CD14-positive monocyte (primary cell): Measurements from ENCODE around the gene TRABD. TPM values are rescaled to one million over a fixed set of nuclear protein-coding genes. Genes with fewer than 3 reads are reported as not detected.
A peak's percentile ranks its signal among the peaks of the same experiment; 100 is the strongest.

ENCODE experiments used
- DNase-seq, 3 donors: peaks; one replicate each; pipeline ENCODE4 v3.0.0-alpha.2; 2011 to 2022
- H2AFZ ChIP-seq: 2 replicates; pipeline ENCODE4 v1.6.0; 2012; ENCODE audit warnings: mild to moderate bottlenecking, low read depth, low read length, inconsistent platforms; ENCODE audit not compliant: insufficient read depth, poor library complexity, severe bottlenecking
- H3K27ac ChIP-seq, 2 donors: 1 replicate in 1 of 2; 2 replicates in 1 of 2; pipeline ENCODE4 v1.5.1; 2012 to 2013; ENCODE audit warnings: low read length in 2 of 2, control low read depth in 1 of 2, inconsistent platforms in 1 of 2, low read depth in 1 of 2, mild to moderate bottlenecking in 1 of 2
- H3K27me3 ChIP-seq, 2 donors: one replicate each; pipeline versions ENCODE4 v1.6.0 to v1.6.1; 2011 to 2013; ENCODE audit warnings: low read length in 2 of 2; ENCODE audit not compliant: control insufficient read depth in 2 of 2, insufficient read depth in 2 of 2
- H3K36me3 ChIP-seq, 2 donors: replicated peaks in 1 of 2; 1 replicate in 1 of 2; 2 replicates in 1 of 2; pipeline versions ENCODE4 v1.5.1 to v1.6.1; 2012 to 2013; ENCODE audit warnings: low read length in 2 of 2, control low read depth in 1 of 2, inconsistent platforms in 1 of 2, mild to moderate bottlenecking in 1 of 2; ENCODE audit not compliant: insufficient read depth in 2 of 2, control insufficient read depth in 1 of 2
- H3K4me1 ChIP-seq, 2 donors: 1 replicate in 1 of 2; 2 replicates in 1 of 2; pipeline versions ENCODE4 v1.5.1 to v1.6.1; 2012 to 2013; ENCODE audit warnings: low read length in 2 of 2, control low read depth in 1 of 2, inconsistent platforms in 1 of 2, mild to moderate bottlenecking in 1 of 2, moderate library complexity in 1 of 2; ENCODE audit not compliant: insufficient read depth in 2 of 2, control insufficient read depth in 1 of 2
- H3K4me2 ChIP-seq: replicated peaks from 2 replicates; pipeline ENCODE3; 2012; ENCODE audit warnings: low read length, moderate library complexity, mild to moderate bottlenecking; ENCODE audit not compliant: poor library complexity, severe bottlenecking; ENCODE audit errors: extremely low read depth
- H3K4me3 ChIP-seq, 3 experiments: fragments of 200-600 bp in 1 of 3; sonication (generic) in 1 of 3; replicated peaks in 1 of 3; 1 replicate in 2 of 3; 2 replicates in 1 of 3; pipeline ENCODE4 v1.5.1; 2011 to 2013; ENCODE audit warnings: low read length in 3 of 3, mild to moderate bottlenecking in 3 of 3, control low read depth in 2 of 3, low read depth in 2 of 3, inconsistent platforms in 1 of 3, moderate library complexity in 1 of 3
- H3K79me2 ChIP-seq: 2 replicates; pipeline ENCODE4 v1.6.0; 2012; ENCODE audit warnings: mild to moderate bottlenecking, control low read depth, inconsistent platforms, low read length, moderate library complexity; ENCODE audit not compliant: insufficient read depth
- H3K9ac ChIP-seq: 2 replicates; pipeline ENCODE4 v1.6.0; 2017; ENCODE audit warnings: low read length, mild to moderate bottlenecking; ENCODE audit not compliant: insufficient read depth, poor library complexity, severe bottlenecking
- H3K9me3 ChIP-seq, 2 donors: replicated peaks in 1 of 2; 1 replicate in 1 of 2; 2 replicates in 1 of 2; pipeline versions ENCODE4 v1.5.1 to v1.6.1; 2012 to 2013; ENCODE audit warnings: low read length in 2 of 2, control low read depth in 1 of 2; ENCODE audit not compliant: control insufficient read depth in 1 of 2, insufficient read depth in 1 of 2
- H4K20me1 ChIP-seq: 2 replicates; pipeline ENCODE4 v1.6.0; 2012; ENCODE audit warnings: mild to moderate bottlenecking, low read length, control low read depth, moderate library complexity; ENCODE audit not compliant: insufficient read depth
- H3K27ac Mint-ChIP-seq, 7 donors: one replicate each; pipeline ENCODE4 v1.8.0; 2020; ENCODE audit warnings: mild to moderate bottlenecking in 7 of 7, mixed read lengths in 7 of 7, moderate library complexity in 6 of 7, inconsistent platforms in 2 of 7
- H3K27me3 Mint-ChIP-seq, 3 donors: one replicate each; pipeline ENCODE4 v1.8.0; 2021 to 2022; ENCODE audit warnings: low read depth in 3 of 3, mild to moderate bottlenecking in 3 of 3, mixed read lengths in 3 of 3, moderate library complexity in 3 of 3, inconsistent platforms in 1 of 3
- H3K36me3 Mint-ChIP-seq, 2 donors: one replicate each; pipeline ENCODE4 v1.8.0; 2020; ENCODE audit warnings: mixed read lengths in 2 of 2, inconsistent platforms in 1 of 2, mild to moderate bottlenecking in 1 of 2
- H3K4me1 Mint-ChIP-seq: one replicate; pipeline ENCODE4 v1.8.0; 2020; ENCODE audit warnings: mild to moderate bottlenecking, mixed read lengths
- H3K4me3 Mint-ChIP-seq, 2 donors: one replicate each; pipeline ENCODE4 v1.8.0; 2020; ENCODE audit warnings: mild to moderate bottlenecking in 2 of 2, mixed read lengths in 2 of 2, moderate library complexity in 1 of 2
- H3K9me3 Mint-ChIP-seq, 7 donors: one replicate each; pipeline ENCODE4 v1.8.0; 2020 to 2022; ENCODE audit warnings: mixed read lengths in 7 of 7, mild to moderate bottlenecking in 6 of 7, moderate library complexity in 6 of 7, inconsistent platforms in 2 of 7
- CTCF ChIP-seq: fragments of 200-600 bp; IDR thresholded peaks from one replicate; pipeline ENCODE4 v1.8.0; 2022; ENCODE audit warnings: antibody characterized with exemption, mild to moderate bottlenecking
- WGBS: methylation state at CpG from one replicate; pipeline ENCODE4 v1.1.5; 2013; ENCODE audit warnings: missing lambda C conversion rate; ENCODE audit not compliant: insufficient coverage; 5-methylcytosine and 5-hydroxymethylcytosine counted together
- intact Hi-C, 2 donors: fragments of 100-400 bp; cut with micrococcal nuclease; formaldehyde crosslinking; loops; one replicate each; pipeline versions ENCODE4 v1.15.0 to v1.15.1; 2023
- polyA plus RNA-seq, 3 donors: library from polyadenylated mRNA; depleted of rRNA in 1 of 3; unstranded in 2 of 3; stranded (reverse) in 1 of 3; fragments of 300-500 nt in 2 of 3; fragments of >200 nt in 1 of 3; fragmentation: Illumina TruSeq in 2 of 3; gene quantifications; 1 replicate in 2 of 3; 2 replicates in 1 of 3; pipeline ENCODE4 v1.2.3, GENCODE V29; 2012 to 2021

TRABD gene
- polyA plus RNA-seq, 3 donors, result 34.5 to 240 (median 39.3) TPM

GRCh38 chr22:50171965-50172421 lies 13.7 kb upstream of the TRABD start:
- H3K27ac Mint-ChIP-seq, result no peak overlapping the region
- H3K9me3 ChIP-seq, result no peaks in the 10 kb centered on the region
- peak overlapping the region; percentile 42 to 78 for H3K4me3 Mint-ChIP-seq
- H3K27me3 ChIP-seq, result peaks cover 8 to 33% of the 10 kb centered on the region in 2 donors
- H3K4me2 ChIP-seq, result peak overlapping the region; percentile 68
- TF ChIP-seq CTCF, result no peak
- intact Hi-C loops, result loop anchor here in 1 of 2 donors (2.0 to 5.0 kb wide), 2 partner anchors 15 to 35 kb away; no protein-coding TSS in a partner anchor
- H2AFZ ChIP-seq, result no peak overlapping the region
- 93% methylated on average over 13 of the region's 13 CpGs for WGBS
- H3K36me3 Mint-ChIP-seq, result peaks cover 4 to 7% of the 10 kb centered on the region in 2 donors
- no peak for DNase-seq
- peaks cover 13 to 33% of the 10 kb centered on the region in 2 donors for H3K4me1 ChIP-seq
- no peaks in the 10 kb centered on the region for H4K20me1 ChIP-seq
- no peak overlapping the region for H3K27ac ChIP-seq
- H3K9me3 Mint-ChIP-seq, result peaks cover 1 to 18% (median 4%) of the 10 kb centered on the region in 7 donors
- peaks cover 34 to 70% (median 39%) of the 10 kb centered on the region in 3 donors for H3K27me3 Mint-ChIP-seq
- peaks cover 28% of the 10 kb centered on the region for H3K4me1 Mint-ChIP-seq
- no peaks in the 10 kb centered on the region for H3K79me2 ChIP-seq
- H3K4me3 ChIP-seq, result no peak overlapping the region
- no peaks in the 10 kb centered on the region for H3K36me3 ChIP-seq
- no peak overlapping the region for H3K9ac ChIP-seq

- peak; percentile 59 to 78 (median 77) for DNase-seq
- no peaks in the 10 kb centered on the region for H3K79me2 ChIP-seq
- Mint-ChIP-seq H3K4me1 (peaks cover 27% of the 10 kb centered on the region), H3K27ac (peak overlapping the region in 4 of 7 donors; percentile 45 to 63 (median 48)), H3K9me3 (peaks cover 2 to 15% (median 8%) of the 10 kb centered on the region in 7 donors), H3K4me3 (peak overlapping the region; percentile 55 to 61), H3K36me3 (peaks cover 6 to 11% of the 10 kb centered on the region in 2 donors), H3K27me3 (peaks cover 25 to 63% (median 36%) of the 10 kb centered on the region in 3 donors)
- intact Hi-C loops, result loop anchor here in 1 of 2 donors (2.0 to 5.0 kb wide), 2 partner anchors 13 to 34 kb away; no protein-coding TSS in a partner anchor
- peak overlapping the region; percentile 54 for H2AFZ ChIP-seq
- H4K20me1 ChIP-seq, result no peaks in the 10 kb centered on the region
- H3K9me3 ChIP-seq, result no peaks in the 10 kb centered on the region
- H3K27ac ChIP-seq, result no peak overlapping the region
- TF ChIP-seq CTCF, result no peak
- H3K4me3 ChIP-seq, result peak overlapping the region in 1 of 3 experiments; percentile 32
- H3K9ac ChIP-seq, result no peak overlapping the region
- 31% methylated on average over 26 of the region's 26 CpGs for WGBS
- peaks cover 13 to 33% of the 10 kb centered on the region in 2 donors for H3K4me1 ChIP-seq
- peaks cover 8 to 23% of the 10 kb centered on the region in 2 donors for H3K27me3 ChIP-seq
- H3K4me2 ChIP-seq, result peak overlapping the region; percentile 27
- no peaks in the 10 kb centered on the region for H3K36me3 ChIP-seq
Measured at GRCh38 chr22:50173311-50173982, 12.3 kb upstream of the TRABD start.
